HUES6 (cell line): ENCODE data around the gene COMP.

ENCODE experiments used
- H3K27ac ChIP-seq: 2 replicates; pipeline ENCODE4 v1.7.0; 2013; ENCODE audit warnings: low read depth, mild to moderate bottlenecking, low read length, inconsistent platforms
- H3K27me3 ChIP-seq: 2 replicates; pipeline ENCODE4 v1.6.1; 2013; ENCODE audit warnings: low read length; ENCODE audit not compliant: control insufficient read depth, insufficient read depth
- H3K36me3 ChIP-seq: 2 replicates; pipeline ENCODE4 v1.6.1; 2013; ENCODE audit warnings: low read length; ENCODE audit not compliant: control insufficient read depth, insufficient read depth
- H3K4me1 ChIP-seq: 2 replicates; pipeline ENCODE4 v1.6.1; 2013; ENCODE audit warnings: low read length; ENCODE audit not compliant: control insufficient read depth, insufficient read depth
- H3K4me3 ChIP-seq: 2 replicates; pipeline ENCODE4 v1.5.1; 2013; ENCODE audit warnings: low read depth, low read length
- H3K9ac ChIP-seq: one replicate; pipeline ENCODE4 v1.6.1; 2013; ENCODE audit warnings: mild to moderate bottlenecking, low read length
- H3K9me3 ChIP-seq: 2 replicates; pipeline ENCODE4 v1.6.1; 2013; ENCODE audit warnings: low read depth, low read length; ENCODE audit not compliant: control insufficient read depth, insufficient read depth

The COMP gene

DNA sequence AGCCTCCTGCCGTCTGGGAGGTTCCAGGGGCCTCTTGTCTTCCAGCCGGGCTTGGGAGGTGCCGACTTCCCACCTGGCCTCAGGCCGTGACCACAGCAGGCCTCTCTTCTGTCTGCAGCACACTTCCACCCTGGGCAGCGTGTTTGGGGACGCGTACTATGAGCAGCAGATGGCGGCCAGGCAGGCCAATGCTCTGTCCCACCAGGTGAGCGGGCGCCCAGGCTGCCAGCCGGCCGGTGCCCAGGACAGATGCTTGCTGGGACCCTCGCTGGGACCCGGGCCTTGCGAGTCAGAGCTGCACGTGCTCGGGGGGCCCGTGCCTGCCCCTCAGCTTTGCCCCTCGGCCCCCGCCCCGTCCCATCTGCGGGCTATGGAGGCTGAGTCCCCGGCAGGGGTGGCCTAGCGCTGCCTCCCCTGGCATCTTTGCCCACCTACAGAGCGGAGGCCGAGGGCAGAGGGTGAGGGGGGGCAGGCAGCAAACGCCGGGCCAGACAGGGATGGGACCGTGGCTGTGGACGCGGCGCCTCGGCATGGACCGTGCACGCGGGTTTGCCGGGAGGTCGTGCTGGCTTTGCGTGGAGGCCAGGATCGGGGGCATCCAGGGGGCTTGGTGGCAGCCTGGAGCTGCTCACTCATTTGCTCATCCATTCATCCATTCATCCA, 16.2 kb downstream of the COMP start:
- peaks cover 99% of the 10 kb centered on the region for H3K27me3 ChIP-seq
- no peaks in the 10 kb centered on the region for H3K36me3 ChIP-seq
- no peak overlapping the region for H3K27ac ChIP-seq
- no peaks in the 10 kb centered on the region for H3K9me3 ChIP-seq
- no peak overlapping the region for H3K9ac ChIP-seq
- H3K4me1 ChIP-seq: peaks cover 7% of the 10 kb centered on the region; the same call in 1 of the 2 replicates
- H3K4me3 ChIP-seq: no peak overlapping the region

DNA sequence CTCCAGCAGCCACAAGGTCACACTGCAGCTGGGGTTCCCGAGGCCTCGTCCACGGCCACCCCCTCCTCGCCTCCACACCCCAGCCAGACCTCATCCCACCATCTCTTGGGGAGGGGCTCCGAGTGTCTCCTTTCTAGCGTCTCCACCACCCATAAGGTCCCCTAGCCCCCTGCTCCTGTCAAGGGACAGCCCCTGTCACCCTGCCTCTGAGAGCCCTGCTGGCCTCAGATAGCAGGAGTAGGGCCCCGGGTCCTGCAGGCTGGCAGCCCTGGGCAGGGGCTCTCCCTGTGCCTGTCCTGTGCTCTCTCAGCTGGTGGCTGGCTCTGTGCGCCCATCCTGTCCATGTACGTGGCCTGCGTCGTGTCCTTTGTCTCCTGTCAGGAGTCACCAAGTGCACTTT, 17.0 kb downstream of the COMP start:
- H3K27ac ChIP-seq: no peak overlapping the region
- H3K4me1 ChIP-seq: peaks cover 7% of the 10 kb centered on the region; the same call in 1 of the 2 replicates
- H3K27me3 ChIP-seq: peaks cover 98% of the 10 kb centered on the region
- H3K36me3 ChIP-seq: no peaks in the 10 kb centered on the region
- no peak overlapping the region for H3K9ac ChIP-seq
- H3K4me3 ChIP-seq: no peak overlapping the region
- no peaks in the 10 kb centered on the region for H3K9me3 ChIP-seq

DNA sequence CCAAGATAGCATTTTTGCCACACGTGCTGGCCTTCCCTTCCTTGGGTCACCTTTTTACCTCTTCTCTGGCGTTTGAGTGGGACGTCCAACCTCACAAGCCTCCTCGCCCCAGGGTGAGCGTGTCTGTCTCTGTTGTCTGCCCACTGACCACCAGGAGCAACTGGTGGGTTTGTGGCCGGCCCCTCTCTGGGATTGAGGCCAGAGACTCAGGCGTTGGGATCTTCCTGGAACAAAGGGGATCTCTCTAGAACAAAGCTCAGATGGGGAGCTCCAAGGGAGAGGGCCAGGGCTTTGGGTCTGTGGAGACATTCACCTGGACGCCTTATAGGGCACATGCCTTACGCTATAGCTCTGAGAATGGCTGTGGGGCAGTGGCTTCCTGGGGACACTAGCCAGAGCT, 17.4 kb downstream of the COMP start:
- Histone ChIP-seq H3K9ac (no peak overlapping the region), H3K36me3 (no peaks in the 10 kb centered on the region), H3K9me3 (no peaks in the 10 kb centered on the region), H3K27ac (no peak overlapping the region), H3K27me3 (peaks cover 97% of the 10 kb centered on the region), H3K4me1 (peaks cover 7% of the 10 kb centered on the region; the same call in 1 of the 2 replicates), H3K4me3 (no peak overlapping the region)

DNA sequence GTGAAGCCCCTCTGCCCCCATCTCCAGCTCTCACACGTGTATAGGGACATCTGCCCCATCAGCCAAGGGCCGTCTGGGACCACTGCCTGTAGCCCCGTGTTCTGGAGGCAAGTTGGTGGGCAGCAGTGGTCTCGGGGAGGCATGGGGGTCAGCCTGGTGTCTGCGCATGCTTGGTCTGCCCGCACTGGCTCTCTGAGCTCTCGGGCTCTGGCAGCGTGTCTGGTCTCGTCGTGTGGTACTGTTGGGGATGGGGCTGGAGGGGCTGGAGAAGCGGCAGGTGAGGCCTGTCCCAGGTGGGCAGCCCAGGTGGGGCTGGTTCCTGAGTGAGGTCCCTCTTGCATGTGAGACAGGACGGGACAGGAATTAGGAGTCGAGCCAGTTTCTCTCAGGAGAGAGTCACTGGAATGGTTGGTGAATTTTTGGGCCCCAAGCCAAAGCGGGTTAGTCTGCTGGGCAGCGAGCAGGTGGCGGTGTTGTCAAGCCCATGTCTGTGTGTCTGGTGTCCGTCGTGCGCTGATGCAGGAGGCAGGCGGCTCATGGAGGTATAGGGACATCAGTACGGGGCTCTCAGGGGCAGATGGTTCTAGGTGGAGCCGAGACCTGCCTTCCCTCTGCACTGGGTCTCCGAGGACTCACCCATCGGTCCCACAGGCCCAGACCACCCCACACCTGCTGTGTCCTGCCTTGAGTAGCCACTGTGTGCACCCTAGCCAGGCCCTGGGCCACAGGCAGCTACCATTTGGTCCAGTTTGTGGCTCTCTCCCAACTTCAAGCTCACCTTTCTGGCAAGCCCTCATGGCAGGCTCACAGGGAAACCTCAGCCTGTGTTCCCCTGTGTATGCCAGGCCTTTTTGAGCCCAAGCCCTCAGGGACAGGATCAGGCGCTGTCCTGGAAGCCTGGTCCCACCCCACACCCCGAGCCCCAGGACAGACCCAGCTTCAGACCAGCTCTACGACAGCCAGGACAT, 18.2 kb downstream of the COMP start:
- H3K27ac ChIP-seq: no peak overlapping the region
- no peak overlapping the region for H3K4me3 ChIP-seq
- H3K4me1 ChIP-seq: peaks cover 11% of the 10 kb centered on the region; the same call in 1 of the 2 replicates
- no peak overlapping the region for H3K9ac ChIP-seq
- H3K27me3 ChIP-seq: peaks cover 94% of the 10 kb centered on the region
- no peaks in the 10 kb centered on the region for H3K9me3 ChIP-seq
- no peaks in the 10 kb centered on the region for H3K36me3 ChIP-seq

DNA sequence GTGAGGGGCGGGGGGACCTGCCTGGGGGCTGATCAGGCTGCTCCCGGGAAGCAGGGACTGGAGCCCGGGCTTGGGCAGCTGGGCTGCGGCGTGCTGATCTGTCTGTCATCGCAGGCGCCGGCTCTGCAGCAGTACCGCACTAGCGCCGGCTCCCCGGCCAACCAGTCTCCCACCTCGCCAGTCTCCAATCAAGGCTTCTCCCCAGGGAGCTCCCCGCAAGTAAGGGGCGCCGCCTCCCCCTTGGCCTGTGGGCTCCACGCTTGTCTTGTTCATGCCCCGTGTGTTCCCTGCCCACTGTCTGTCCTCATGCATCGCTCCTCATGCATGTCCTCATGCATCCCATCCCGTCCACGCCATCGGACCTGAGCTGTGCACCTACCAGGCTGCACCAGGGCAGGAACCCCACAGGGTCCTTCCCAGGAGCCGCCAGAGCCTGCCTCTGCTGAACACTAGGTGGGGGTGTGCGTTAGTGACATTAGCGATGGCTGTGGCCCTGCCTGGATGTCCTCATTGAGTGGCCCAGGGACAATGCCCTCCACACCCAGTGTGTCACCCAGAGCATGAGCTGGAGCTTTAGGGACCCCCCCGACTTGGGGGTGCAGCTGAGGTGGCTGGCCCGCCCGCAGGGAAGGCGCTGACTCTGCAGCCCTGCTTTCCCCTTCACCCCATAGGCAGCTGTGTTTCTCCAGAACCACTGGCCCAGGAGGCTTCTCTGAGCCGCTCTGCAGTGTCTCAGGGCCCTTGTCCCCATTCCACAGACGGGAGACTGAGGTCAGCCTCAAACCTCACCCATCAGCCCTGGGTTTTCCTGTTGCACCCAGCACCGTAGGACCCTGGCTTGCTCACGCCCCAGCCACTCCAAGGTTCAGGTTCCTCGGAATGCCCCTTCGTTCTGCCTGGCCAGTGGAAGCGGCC, 19.5 kb downstream of the COMP start:
- H3K9ac ChIP-seq: no peak overlapping the region
- H3K9me3 ChIP-seq: no peaks in the 10 kb centered on the region
- H3K27ac ChIP-seq: no peak overlapping the region
- no peak overlapping the region for H3K4me3 ChIP-seq
- H3K4me1 ChIP-seq: peaks cover 5% of the 10 kb centered on the region; the same call in 1 of the 2 replicates
- no peaks in the 10 kb centered on the region for H3K36me3 ChIP-seq
- H3K27me3 ChIP-seq: peaks cover 90% of the 10 kb centered on the region

DNA sequence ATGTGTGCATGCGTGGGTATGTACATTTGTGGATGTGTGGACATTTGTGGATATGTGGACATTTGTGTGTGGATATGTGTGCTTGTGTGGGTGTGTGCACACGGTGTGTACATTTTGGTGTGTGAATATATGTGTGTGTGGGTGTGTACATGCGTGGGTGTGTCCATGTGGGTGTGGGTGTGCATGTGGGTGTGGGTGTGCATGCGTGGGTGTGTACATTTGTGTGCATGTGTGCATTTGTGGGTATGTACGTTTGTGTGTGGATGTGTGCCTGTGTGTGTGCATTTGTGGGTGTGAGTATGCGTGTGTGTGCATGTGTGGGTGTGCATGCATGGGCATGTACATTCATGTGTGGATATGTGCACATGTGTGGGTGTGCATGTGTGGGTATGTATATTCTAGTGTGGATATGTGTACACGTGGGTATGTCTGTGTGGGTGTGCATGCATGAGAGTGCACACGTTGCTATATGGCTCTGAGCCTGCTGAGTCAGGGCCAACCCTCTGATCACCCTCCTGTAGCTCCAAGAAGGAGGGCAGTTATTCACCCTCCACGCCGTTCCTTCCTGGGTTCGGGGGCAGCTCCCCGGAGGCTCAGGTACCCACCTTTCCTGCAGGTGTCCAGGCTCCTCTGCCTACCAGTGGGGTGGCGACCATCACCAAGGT, 20.3 kb downstream of the COMP start:
- Histone ChIP-seq H3K4me3 (no peak overlapping the region), H3K36me3 (no peaks in the 10 kb centered on the region), H3K27ac (no peak overlapping the region), H3K27me3 (peaks cover 82% of the 10 kb centered on the region), H3K9me3 (no peaks in the 10 kb centered on the region), H3K9ac (no peak overlapping the region), H3K4me1 (peaks cover 5% of the 10 kb centered on the region; the same call in 1 of the 2 replicates)

DNA sequence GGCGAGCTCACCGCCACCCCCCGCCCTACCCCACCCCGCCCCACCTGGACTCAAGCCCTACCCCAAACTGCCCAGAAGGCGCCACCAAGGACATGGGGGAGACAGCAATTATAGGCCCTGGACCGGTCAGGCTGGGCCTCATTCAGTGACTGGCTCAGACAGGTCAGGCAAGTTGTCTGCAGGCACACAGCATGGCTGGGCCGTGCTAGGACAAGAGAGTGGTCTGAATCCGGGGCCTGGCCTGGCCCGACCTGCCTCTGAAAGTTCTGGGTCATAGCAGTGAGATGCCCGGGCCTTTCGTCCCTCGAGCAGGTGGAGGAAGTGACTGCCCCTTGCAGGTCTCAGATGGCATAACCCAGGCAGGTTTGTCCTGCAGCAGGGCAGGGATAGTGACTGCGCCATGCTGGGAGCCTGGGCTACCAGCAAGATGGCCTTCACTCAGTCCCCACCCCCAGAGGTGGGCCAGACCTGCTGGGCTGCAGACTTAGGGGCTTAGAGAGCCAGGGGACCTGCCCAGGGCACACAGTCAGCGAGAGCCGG, 21.0 kb downstream of the COMP start:
- peaks cover 5% of the 10 kb centered on the region; the same call in 1 of the 2 replicates for H3K4me1 ChIP-seq
- no peak overlapping the region for H3K4me3 ChIP-seq
- H3K9ac ChIP-seq: no peak overlapping the region
- H3K9me3 ChIP-seq: no peaks in the 10 kb centered on the region
- peaks cover 79% of the 10 kb centered on the region for H3K27me3 ChIP-seq
- H3K27ac ChIP-seq: no peak overlapping the region
- no peaks in the 10 kb centered on the region for H3K36me3 ChIP-seq

DNA sequence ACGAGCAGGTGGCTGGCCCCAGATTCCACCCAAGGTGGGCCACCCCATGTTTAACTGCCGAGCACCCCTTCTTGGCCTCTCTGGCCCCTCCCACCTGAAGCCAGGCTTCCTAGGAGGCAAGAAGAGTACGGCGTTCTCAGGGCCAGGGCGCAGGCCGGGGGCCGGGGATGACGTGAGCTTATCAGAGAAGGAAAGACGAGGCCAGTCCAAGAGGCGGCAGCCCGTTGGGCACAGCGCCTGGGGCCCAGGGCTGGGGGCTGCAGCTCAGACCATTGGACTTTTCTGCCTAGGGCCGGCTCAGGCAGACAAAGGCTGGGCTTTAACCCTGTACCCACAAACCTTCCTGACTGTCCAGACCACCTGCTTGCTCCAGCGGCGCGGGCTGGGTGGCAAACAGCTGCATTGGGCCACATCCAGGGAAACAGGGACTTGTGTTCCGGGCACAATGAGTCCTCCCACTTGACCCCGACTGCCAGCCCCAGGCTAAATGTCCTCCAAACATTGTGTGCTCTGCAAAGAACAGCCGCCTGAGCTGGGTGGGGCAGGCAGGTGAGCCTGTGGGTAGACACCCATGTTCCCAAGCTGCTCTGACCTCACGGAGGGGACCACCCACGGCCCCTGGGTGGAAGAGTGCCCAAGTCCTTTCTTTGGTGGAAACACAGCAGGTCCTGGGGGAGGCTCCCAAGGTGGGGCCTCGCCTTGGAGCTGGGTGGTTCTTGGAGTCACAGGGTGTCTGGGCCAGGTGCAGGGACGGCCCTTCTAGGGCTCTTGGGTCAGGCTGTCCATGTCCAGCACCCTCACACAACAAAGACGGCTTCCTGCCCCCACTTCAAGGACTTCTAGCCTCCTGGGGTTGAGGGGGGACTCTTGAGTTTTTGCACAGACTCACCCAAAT, 21.9 kb downstream of the COMP start:
- Histone ChIP-seq H3K9me3 (no peaks in the 10 kb centered on the region), H3K27me3 (peaks cover 78% of the 10 kb centered on the region), H3K36me3 (no peaks in the 10 kb centered on the region), H3K9ac (no peak overlapping the region), H3K27ac (no peak overlapping the region), H3K4me1 (peaks cover 5% of the 10 kb centered on the region; the same call in 1 of the 2 replicates), H3K4me3 (no peak overlapping the region)

DNA sequence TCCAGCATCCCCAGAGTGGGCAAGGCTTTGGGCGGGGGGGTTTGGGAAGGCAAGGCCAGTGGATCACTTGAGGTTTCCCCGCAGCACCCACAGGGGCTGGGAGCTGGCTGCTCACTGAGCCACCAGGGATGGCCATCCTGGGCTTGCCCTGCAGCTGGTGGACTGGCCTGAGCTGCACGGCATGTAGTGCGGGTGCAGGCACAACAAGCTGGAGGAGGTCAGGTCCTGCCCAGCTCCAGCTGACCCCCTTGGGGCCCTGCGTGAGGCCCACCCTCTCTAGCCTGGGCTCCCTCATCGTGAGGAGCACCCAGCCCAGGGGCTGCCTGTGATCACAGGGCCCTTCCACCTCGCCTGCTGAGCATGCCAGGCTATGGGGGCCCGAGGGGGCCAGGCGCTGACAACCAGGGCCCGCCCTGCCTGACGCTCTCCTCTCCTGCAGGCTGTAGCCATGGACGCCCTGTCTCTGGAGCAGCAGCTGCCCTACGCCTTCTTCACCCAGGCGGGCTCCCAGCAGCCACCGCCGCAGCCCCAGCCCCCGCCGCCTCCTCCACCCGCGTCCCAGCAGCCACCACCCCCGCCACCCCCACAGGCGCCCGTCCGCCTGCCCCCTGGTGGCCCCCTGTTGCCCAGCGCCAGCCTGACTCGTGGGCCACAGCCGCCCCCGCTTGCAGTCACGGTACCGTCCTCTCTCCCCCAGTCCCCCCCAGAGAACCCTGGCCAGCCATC, 22.9 kb downstream of the COMP start:
- Histone ChIP-seq H3K36me3 (no peaks in the 10 kb centered on the region), H3K9ac (no peak overlapping the region), H3K27me3 (peaks cover 77% of the 10 kb centered on the region), H3K4me3 (no peak overlapping the region), H3K27ac (no peak overlapping the region), H3K4me1 (peaks cover 5% of the 10 kb centered on the region; the same call in 1 of the 2 replicates), H3K9me3 (no peaks in the 10 kb centered on the region)
